HUES64 (cell line): Measurements from ENCODE around the gene NTMT1.

Experiments
- H3K27ac ChIP-seq: 2 replicates; pipeline ENCODE4 v1.7.0; 2013; ENCODE audit warnings: low read depth, low read length, inconsistent platforms
- H3K27me3 ChIP-seq: 2 replicates; pipeline ENCODE4 v1.6.1; 2013; ENCODE audit warnings: mild to moderate bottlenecking, low read length; ENCODE audit not compliant: insufficient read depth
- H3K36me3 ChIP-seq: 2 replicates; pipeline ENCODE4 v1.6.1; 2013; ENCODE audit warnings: mild to moderate bottlenecking, low read length; ENCODE audit not compliant: insufficient read depth
- H3K4me1 ChIP-seq: 2 replicates; pipeline ENCODE4 v1.6.1; 2013; ENCODE audit warnings: mild to moderate bottlenecking, low read length, moderate library complexity; ENCODE audit not compliant: insufficient read depth
- H3K4me3 ChIP-seq: 2 replicates; pipeline ENCODE4 v1.5.1; 2013; ENCODE audit warnings: mild to moderate bottlenecking, low read length, moderate library complexity
- H3K9ac ChIP-seq: 2 replicates; pipeline ENCODE4 v1.6.1; 2013; ENCODE audit warnings: mild to moderate bottlenecking, low read depth, low read length
- H3K9me3 ChIP-seq: 2 replicates; pipeline ENCODE4 v1.6.1; 2013; ENCODE audit warnings: low read depth, low read length; ENCODE audit not compliant: insufficient read depth
- WGBS: fragments of 150-250, 120-280 bp; methylation state at CpG from one replicate; pipeline ENCODE4 v1.1.7; 2013; ENCODE audit warnings: missing lambda C conversion rate; 5-methylcytosine and 5-hydroxymethylcytosine counted together

The NTMT1 gene

GRCh38 chr9:129620669-129621295, 5.2 kb upstream of the NTMT1 start, which contains the start of gene C9orf50:
Gene C9orf50 (minus strand): TSS chr9:129621101. CDS start chr9:129620574, 527 bp downstream.
- Histone ChIP-seq H3K9ac (peak within 1 kb of the TSS; percentile 62), H3K4me1 (no peaks in the 10 kb centered on the region; the same call in 1 of the 2 replicates), H3K27me3 (peaks cover 34% of the 10 kb centered on the region), H3K27ac (no peak within 1 kb of the TSS), H3K4me3 (peak within 1 kb of the TSS; percentile 62), H3K36me3 (no peaks in the 10 kb centered on the region), H3K9me3 (no peaks in the 10 kb centered on the region)
- 23% methylated on average over 21 of the region's 21 CpGs for WGBS

DNA sequence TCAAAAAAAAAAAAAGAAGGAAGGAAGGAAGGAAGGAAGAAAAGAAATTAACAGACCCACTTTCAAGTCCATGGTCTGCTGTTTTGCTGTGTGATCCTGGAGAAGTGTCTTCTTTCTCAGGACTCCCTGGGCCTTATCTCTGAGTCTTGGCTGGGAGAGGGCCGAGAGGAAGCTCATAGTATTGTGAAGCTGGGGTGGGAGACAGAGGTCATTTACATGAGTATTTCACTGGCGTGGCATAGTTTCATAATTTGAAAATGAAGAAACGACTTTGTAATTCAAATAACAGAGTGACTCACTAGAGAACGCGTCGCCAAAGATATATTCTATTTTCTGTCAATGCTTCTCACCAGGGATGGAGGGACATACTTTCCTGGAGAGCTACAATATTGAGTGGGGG, 2.6 kb upstream of the NTMT1 start:
- no peak overlapping the region for H3K4me3 ChIP-seq
- peaks cover 8% of the 10 kb centered on the region for H3K4me1 ChIP-seq
- H3K27ac ChIP-seq, result no peak overlapping the region
- H3K27me3 ChIP-seq, result peaks cover 34% of the 10 kb centered on the region
- no peaks in the 10 kb centered on the region for H3K9me3 ChIP-seq
- H3K9ac ChIP-seq, result no peak overlapping the region
- WGBS, result 84% methylated on average over 6 of the region's 6 CpGs
- H3K36me3 ChIP-seq, result peaks cover 9% of the 10 kb centered on the region; the same call in 1 of the 2 replicates

DNA sequence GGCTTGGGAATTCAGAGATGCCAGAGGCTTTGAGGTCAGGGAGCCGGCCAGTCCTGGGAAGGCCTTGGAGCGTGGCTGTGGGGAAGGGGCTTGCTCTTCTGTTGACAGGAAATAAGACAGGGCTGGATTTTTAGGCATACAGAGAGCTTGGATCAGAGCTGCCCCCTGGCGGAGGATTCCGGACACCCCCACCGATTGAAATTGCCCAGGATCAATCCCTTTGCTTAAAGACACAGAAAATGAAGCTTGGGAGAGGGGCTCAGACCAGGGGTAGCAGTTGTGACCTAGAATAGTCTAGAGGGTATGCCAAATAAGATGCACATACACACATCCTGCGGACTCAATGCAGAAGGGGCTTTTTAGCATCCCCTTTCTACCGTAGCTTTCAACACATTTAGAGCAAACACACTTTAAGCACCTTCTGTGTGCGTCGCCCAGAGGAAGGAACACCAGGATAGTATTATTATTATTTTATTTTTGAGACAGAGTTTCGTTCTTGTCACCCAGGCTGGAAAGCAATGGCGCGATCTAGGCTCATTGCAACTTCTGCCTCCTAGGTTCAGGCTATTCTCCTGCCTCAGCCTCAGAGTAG, 1.7 kb upstream of the NTMT1 start:
- H3K36me3 ChIP-seq, result peaks cover 14% of the 10 kb centered on the region; the same call in 1 of the 2 replicates
- H3K9me3 ChIP-seq, result no peaks in the 10 kb centered on the region
- 49% methylated on average over 10 of the region's 12 CpGs for WGBS
- H3K27ac ChIP-seq, result no peak overlapping the region
- peaks cover 8% of the 10 kb centered on the region for H3K4me1 ChIP-seq
- no peak overlapping the region for H3K9ac ChIP-seq
- peaks cover 29% of the 10 kb centered on the region for H3K27me3 ChIP-seq
- H3K4me3 ChIP-seq, result no peak overlapping the region

DNA sequence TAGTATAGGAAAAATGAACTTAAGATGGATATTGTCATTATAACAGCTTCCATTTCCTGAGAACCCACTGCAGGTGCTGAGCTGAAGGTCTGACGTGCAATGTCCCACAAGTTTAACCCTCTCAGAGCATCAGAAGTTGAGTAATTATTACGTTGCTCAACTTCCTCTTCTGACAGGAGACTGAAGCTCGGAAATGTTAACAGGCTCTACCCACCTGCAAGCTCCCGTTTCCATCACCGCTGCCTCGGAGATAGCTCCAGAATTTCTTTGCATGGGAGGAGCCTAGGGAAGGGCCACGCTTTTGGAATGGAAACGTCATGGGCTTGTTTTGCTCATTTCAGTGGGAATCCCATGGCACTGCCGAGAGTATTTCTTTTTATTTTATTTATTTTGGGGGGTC, 1.0 kb upstream of the NTMT1 start:
- H3K27ac ChIP-seq, result no peak overlapping the region
- no peak overlapping the region for H3K4me3 ChIP-seq
- 75% methylated on average over 9 of the region's 9 CpGs for WGBS
- H3K9ac ChIP-seq, result no peak overlapping the region
- peaks cover 22% of the 10 kb centered on the region for H3K27me3 ChIP-seq
- H3K9me3 ChIP-seq, result no peaks in the 10 kb centered on the region
- peaks cover 16% of the 10 kb centered on the region for H3K36me3 ChIP-seq
- H3K4me1 ChIP-seq, result peaks cover 8% of the 10 kb centered on the region

- peak overlapping the region; percentile 94 for H3K27ac ChIP-seq
- 6% methylated on average over 20 of the region's 20 CpGs for WGBS
- H3K27me3 ChIP-seq, result peaks cover 4% of the 10 kb centered on the region
- H3K4me1 ChIP-seq, result peaks cover 13% of the 10 kb centered on the region
- H3K4me3 ChIP-seq, result peak overlapping the region; percentile 89
- H3K9ac ChIP-seq, result peak overlapping the region; percentile 96
- no peaks in the 10 kb centered on the region for H3K9me3 ChIP-seq
- peaks cover 19% of the 10 kb centered on the region for H3K36me3 ChIP-seq
These were observed 792 bp downstream of the NTMT1 start for GRCh38 chr9:129626625-129627284.

- Histone ChIP-seq H3K4me3 (peak overlapping the region; percentile 89), H3K4me1 (peaks cover 13% of the 10 kb centered on the region), H3K36me3 (peaks cover 29% of the 10 kb centered on the region), H3K27ac (no peak overlapping the region), H3K9me3 (no peaks in the 10 kb centered on the region), H3K27me3 (no peaks in the 10 kb centered on the region), H3K9ac (peak overlapping the region; percentile 96; the same call in 1 of the 2 replicates)
- WGBS, result 84% methylated on average over 12 of the region's 12 CpGs
These were observed 1.8 kb downstream of the NTMT1 start for GRCh38 chr9:129627556-129628440.

GRCh38 chr9:129628709-129629108, 2.7 kb downstream of the NTMT1 start:
- H3K9ac ChIP-seq, result no peak overlapping the region
- H3K36me3 ChIP-seq, result peaks cover 38% of the 10 kb centered on the region
- H3K9me3 ChIP-seq, result no peaks in the 10 kb centered on the region
- H3K27me3 ChIP-seq, result no peaks in the 10 kb centered on the region
- H3K4me3 ChIP-seq, result no peak overlapping the region
- 86% methylated on average over 6 of the region's 6 CpGs for WGBS
- no peak overlapping the region for H3K27ac ChIP-seq
- H3K4me1 ChIP-seq, result peaks cover 13% of the 10 kb centered on the region

GRCh38 chr9:129629251-129629820, 3.4 kb downstream of the NTMT1 start:
- no peak overlapping the region for H3K27ac ChIP-seq
- peaks cover 44% of the 10 kb centered on the region for H3K36me3 ChIP-seq
- no peaks in the 10 kb centered on the region for H3K27me3 ChIP-seq
- H3K4me1 ChIP-seq, result peaks cover 13% of the 10 kb centered on the region
- H3K9ac ChIP-seq, result no peak overlapping the region
- H3K9me3 ChIP-seq, result no peaks in the 10 kb centered on the region
- 97% methylated on average over 8 of the region's 8 CpGs for WGBS
- H3K4me3 ChIP-seq, result no peak overlapping the region

- Histone ChIP-seq H3K4me3 (no peak overlapping the region), H3K4me1 (peaks cover 13% of the 10 kb centered on the region), H3K36me3 (peaks cover 60% of the 10 kb centered on the region), H3K9me3 (no peaks in the 10 kb centered on the region), H3K27ac (no peak overlapping the region), H3K9ac (no peak overlapping the region), H3K27me3 (no peaks in the 10 kb centered on the region)
- WGBS, result 85% methylated on average over 21 of the region's 21 CpGs
These were observed 5.2 kb downstream of the NTMT1 start for GRCh38 chr9:129630967-129631673.

DNA sequence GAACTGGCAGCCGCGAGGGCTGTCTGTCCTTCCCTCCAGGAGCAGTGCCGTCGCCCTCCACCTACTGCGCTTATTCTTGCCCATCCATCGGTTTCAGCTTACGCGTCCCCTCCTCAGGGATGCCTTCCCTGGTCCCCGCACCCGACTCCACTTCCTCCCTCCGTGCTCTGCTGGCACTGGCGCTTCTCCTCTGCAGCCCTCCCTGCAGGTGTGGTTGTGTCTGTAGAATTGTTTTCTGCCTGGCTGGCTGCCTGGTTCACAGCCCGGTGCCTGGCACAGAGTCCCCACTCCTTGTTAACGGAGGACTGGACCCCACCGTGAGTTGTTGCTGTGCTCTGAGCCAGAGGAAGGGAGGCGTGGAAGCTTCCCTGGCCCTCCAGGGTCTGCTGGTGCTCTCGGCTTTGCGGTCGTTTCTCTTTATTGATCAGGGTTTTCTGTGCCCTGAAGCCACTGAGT, 5.7 kb downstream of the NTMT1 start:
- Histone ChIP-seq H3K27ac (no peak overlapping the region), H3K4me3 (no peak overlapping the region), H3K36me3 (peaks cover 62% of the 10 kb centered on the region), H3K4me1 (peaks cover 13% of the 10 kb centered on the region), H3K27me3 (no peaks in the 10 kb centered on the region), H3K9me3 (no peaks in the 10 kb centered on the region), H3K9ac (no peak overlapping the region)
- WGBS, result 88% methylated on average over 19 of the region's 19 CpGs
